Nephron (organoid): ENCODE measurements around the gene HMCN2.

Experiments
- H3K27ac Mint-ChIP-seq, 3 experiments: 2 replicates each; pipeline ENCODE4 v1.8.0; 2020; ENCODE audit warnings: mixed read lengths in 3 of 3, mild to moderate bottlenecking in 2 of 3, moderate library complexity in 1 of 3
- H3K27me3 Mint-ChIP-seq: 2 replicates; pipeline ENCODE4 v1.8.0; 2021; ENCODE audit warnings: low read depth, mild to moderate bottlenecking, moderate library complexity, mixed read lengths
- H3K36me3 Mint-ChIP-seq: 2 replicates; pipeline ENCODE4 v1.8.0; 2020; ENCODE audit warnings: low read depth, mixed read lengths
- H3K4me1 Mint-ChIP-seq: 2 replicates; pipeline ENCODE4 v1.8.0; 2020; ENCODE audit warnings: mixed read lengths
- H3K4me3 Mint-ChIP-seq, 3 experiments: 2 replicates each; pipeline ENCODE4 v1.8.0; 2020; ENCODE audit warnings: mild to moderate bottlenecking in 3 of 3, mixed read lengths in 3 of 3, moderate library complexity in 2 of 3
- H3K9me3 Mint-ChIP-seq: 2 replicates; pipeline ENCODE4 v1.8.0; 2020; ENCODE audit warnings: mixed read lengths
- CTCF ChIP-seq, 3 experiments: fragments of 200-600 bp; sonication (generic); IDR thresholded peaks; one replicate each; pipeline ENCODE4 v1.5.0; 2021; ENCODE audit warnings: antibody characterized with exemption in 3 of 3; ENCODE audit not compliant: unreplicated experiment in 3 of 3

HMCN2 gene

GRCh38 chr9:130345009-130345896, 79.7 kb downstream of the HMCN2 start:
- no peak overlapping the region for H3K27ac Mint-ChIP-seq
- no peak overlapping the region for H3K4me3 Mint-ChIP-seq
- H3K36me3 Mint-ChIP-seq, result no peaks in the 10 kb centered on the region
- no peaks in the 10 kb centered on the region for H3K4me1 Mint-ChIP-seq
- TF ChIP-seq CTCF (IDR thresholded peaks at IDR 0.05; ENCODE audit: unreplicated experiment in 3 of 3), result no peak
- H3K9me3 Mint-ChIP-seq, result no peaks in the 10 kb centered on the region
- peaks cover 12% of the 10 kb centered on the region for H3K27me3 Mint-ChIP-seq

GRCh38 chr9:130345897-130346385, 80.4 kb downstream of the HMCN2 start:
- Mint-ChIP-seq H3K4me3 (no peak overlapping the region), H3K36me3 (no peaks in the 10 kb centered on the region), H3K27me3 (peaks cover 12% of the 10 kb centered on the region), H3K9me3 (no peaks in the 10 kb centered on the region), H3K27ac (no peak overlapping the region), H3K4me1 (no peaks in the 10 kb centered on the region)
- TF ChIP-seq CTCF (IDR thresholded peaks at IDR 0.05; ENCODE audit: unreplicated experiment in 3 of 3), result no peak

- Mint-ChIP-seq H3K36me3 (no peaks in the 10 kb centered on the region), H3K9me3 (no peaks in the 10 kb centered on the region), H3K27me3 (peaks cover 12% of the 10 kb centered on the region), H3K27ac (no peak overlapping the region), H3K4me1 (no peaks in the 10 kb centered on the region), H3K4me3 (no peak overlapping the region)
- TF ChIP-seq CTCF (IDR thresholded peaks at IDR 0.05; ENCODE audit: unreplicated experiment in 3 of 3), result no peak
Observed at GRCh38 chr9:130346431-130346830, 80.9 kb downstream of the HMCN2 start.

DNA sequence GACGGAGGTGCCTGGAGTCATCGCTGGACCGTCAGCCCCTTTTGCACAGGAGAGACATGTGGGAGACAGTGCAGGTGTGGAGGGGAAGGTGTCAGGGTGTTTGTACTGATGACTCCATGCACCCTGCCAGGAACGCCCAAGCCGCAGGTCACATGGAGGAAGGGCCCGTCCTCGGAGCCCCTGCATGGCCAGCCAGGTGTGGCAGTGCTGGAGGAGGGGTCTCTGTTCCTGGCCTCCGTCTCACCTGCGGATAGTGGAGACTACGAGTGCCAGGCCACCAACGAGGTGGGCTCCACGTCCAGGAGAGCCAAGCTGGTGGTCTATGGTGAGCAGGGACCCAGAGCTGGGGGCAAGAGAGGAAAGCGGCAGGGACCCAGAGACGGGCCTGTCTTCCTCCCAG, 81.5 kb downstream of the HMCN2 start:
- Mint-ChIP-seq H3K27ac (no peak overlapping the region), H3K4me3 (no peak overlapping the region), H3K36me3 (no peaks in the 10 kb centered on the region), H3K27me3 (peaks cover 12% of the 10 kb centered on the region), H3K4me1 (no peaks in the 10 kb centered on the region), H3K9me3 (no peaks in the 10 kb centered on the region)
- TF ChIP-seq CTCF (IDR thresholded peaks at IDR 0.05; ENCODE audit: unreplicated experiment in 3 of 3), result no peak

DNA sequence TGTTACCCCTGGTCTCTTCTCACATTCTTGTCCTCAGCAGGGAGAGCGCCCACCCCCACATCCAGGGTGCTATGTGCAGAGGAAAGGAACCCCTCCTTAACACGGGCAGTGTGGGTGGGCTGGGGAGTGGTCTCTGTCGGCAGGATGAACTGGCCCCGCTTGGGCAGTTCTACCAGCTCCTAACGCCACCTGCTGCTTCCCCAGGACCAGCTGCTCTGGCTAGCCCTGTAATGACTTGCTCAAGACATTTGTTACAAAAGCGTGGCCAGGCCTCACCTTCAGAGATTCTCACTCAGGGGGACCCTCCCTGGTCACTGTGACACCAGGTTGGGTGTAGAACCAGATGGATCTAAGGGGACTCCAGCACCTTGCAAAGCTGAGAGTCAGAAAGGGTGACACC, 82.4 kb downstream of the HMCN2 start:
- TF ChIP-seq CTCF (IDR thresholded peaks at IDR 0.05; ENCODE audit: unreplicated experiment in 3 of 3), result peak in 1 of 3 experiments; percentile 14
- peaks cover 12% of the 10 kb centered on the region for H3K27me3 Mint-ChIP-seq
- H3K9me3 Mint-ChIP-seq, result no peaks in the 10 kb centered on the region
- H3K27ac Mint-ChIP-seq, result no peak overlapping the region
- no peak overlapping the region for H3K4me3 Mint-ChIP-seq
- no peaks in the 10 kb centered on the region for H3K36me3 Mint-ChIP-seq
- no peaks in the 10 kb centered on the region for H3K4me1 Mint-ChIP-seq

- peaks cover 14% of the 10 kb centered on the region for H3K27me3 Mint-ChIP-seq
- no peak overlapping the region for H3K27ac Mint-ChIP-seq
- H3K36me3 Mint-ChIP-seq, result no peaks in the 10 kb centered on the region
- H3K9me3 Mint-ChIP-seq, result no peaks in the 10 kb centered on the region
- H3K4me1 Mint-ChIP-seq, result no peaks in the 10 kb centered on the region
- TF ChIP-seq CTCF (IDR thresholded peaks at IDR 0.05; ENCODE audit: unreplicated experiment in 3 of 3), result no peak
- no peak overlapping the region for H3K4me3 Mint-ChIP-seq
Observed at GRCh38 chr9:130348341-130348740, 82.8 kb downstream of the HMCN2 start.
